Measurements from ENCODE around the gene GATAD2B.
A peak's percentile ranks its signal among the peaks of the same experiment; 100 is the strongest.

The GATAD2B gene

DNA sequence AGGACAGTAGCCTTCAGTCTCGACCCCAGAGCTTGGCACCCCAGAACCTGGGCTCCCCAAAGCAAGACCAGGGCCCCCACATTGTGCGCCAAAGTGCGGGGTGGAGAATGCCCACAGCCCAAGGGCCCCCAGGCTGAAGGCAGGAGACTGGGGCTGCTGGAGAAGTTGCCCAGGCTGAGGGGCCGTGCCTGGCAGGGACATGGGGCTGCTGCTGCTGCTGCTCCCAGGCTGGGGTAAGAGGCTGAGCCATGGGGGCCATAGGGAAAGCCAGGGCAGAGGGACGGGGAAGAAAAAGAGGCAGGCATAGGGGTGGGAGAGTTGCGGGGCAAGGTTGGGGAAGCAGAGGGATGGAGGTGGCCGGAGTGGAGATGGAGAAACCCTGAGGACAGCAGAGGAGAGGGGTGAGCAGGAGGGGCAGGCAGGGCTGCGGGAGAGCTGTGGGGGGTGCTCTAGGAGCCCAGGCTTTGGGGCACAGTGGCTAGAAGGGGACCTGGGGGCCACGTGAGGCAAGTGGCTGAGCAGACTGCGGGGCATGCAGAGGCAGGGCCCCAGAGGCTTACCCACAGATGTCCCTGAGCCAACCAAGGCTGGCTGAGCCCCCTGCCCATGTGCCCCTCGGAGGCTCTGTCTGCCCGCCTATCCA lies 128.7 kb downstream of the GATAD2B start:
- ChIA-PET CTCF (no interaction called here), POLR2A (no interaction called here)
- Histone ChIP-seq H3K4me3 (ENCODE audit: control insufficient read depth in 1 of 7, extremely low read depth in 1 of 7, insufficient read depth in 4 of 7, low read depth in 2 of 7, low read length in 6 of 7) (no peak overlapping the region), H3K36me3 (ENCODE audit: control insufficient read depth in 4 of 4, insufficient read depth in 4 of 4, low read length in 3 of 4) (no peaks in the 10 kb centered on the region), H3K4me1 (ENCODE audit: control extremely low read depth in 1 of 4, control insufficient read depth in 4 of 4, insufficient read depth in 4 of 4, low read length in 3 of 4) (peaks cover 5 to 52% (median 25%) of the 10 kb centered on the region in 4 experiments), H3K27ac (ENCODE audit: insufficient read depth in 1 of 2, low read depth in 1 of 2, low read length in 2 of 2, poor library complexity in 1 of 2, severe bottlenecking in 2 of 2) (no peak overlapping the region), H3K9me3 (ENCODE audit: control extremely low read depth in 1 of 5, control insufficient read depth in 4 of 5, insufficient read depth in 2 of 5, low read depth in 1 of 5, low read length in 4 of 5) (no peaks in the 10 kb centered on the region), H3K27me3 (replicated peaks in 2 of 5; ENCODE audit: control insufficient read depth in 4 of 5, insufficient read depth in 5 of 5, low read length in 4 of 5) (no peaks in the 10 kb centered on the region)
- no peak for DNase-seq
- 98% methylated on average over 10 of the region's 12 CpGs for WGBS (ENCODE audit: insufficient coverage)

DNA sequence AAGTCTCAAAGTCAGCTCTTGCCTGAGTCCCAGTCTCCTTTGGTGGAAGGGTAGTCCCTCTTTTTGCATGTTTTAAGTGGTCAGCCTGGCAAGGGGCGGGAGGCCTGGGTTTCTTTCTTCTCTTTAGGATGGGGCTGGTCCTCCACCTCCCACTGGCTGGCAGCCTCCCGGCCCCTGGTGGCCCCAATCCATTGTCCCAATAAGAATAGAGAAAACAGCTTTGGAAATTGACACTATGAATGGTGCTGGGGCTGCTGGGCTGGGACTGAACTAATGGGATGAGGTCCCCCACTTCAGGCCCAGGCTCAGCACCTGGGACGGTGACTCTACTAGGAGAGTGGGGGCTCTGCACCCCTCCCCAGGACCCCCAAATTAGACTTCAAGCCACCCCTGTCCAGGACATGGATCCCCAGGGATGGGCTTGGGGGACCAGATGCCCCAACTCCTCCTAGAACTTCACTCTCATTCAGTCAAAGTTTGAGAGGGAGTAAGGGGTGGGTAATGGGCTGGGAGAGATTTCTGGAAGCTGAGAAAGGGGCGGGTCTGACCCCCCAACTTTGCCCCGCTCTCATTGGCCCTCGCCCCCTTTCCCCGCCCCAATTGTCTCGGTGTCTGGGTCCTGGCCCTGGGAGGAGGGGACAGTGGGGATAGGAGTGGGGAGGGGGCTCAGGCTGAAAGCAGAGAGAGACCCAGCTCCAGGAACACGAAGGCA lies 129.4 kb downstream of the GATAD2B start:
- no peaks in the 10 kb centered on the region for H3K27me3 ChIP-seq (replicated peaks in 2 of 5; ENCODE audit: control insufficient read depth in 4 of 5, insufficient read depth in 5 of 5, low read length in 4 of 5)
- peaks cover 7 to 58% (median 27%) of the 10 kb centered on the region in 4 experiments for H3K4me1 ChIP-seq (ENCODE audit: control extremely low read depth in 1 of 4, control insufficient read depth in 4 of 4, insufficient read depth in 4 of 4, low read length in 3 of 4)
- DNase-seq: no peak
- CTCF ChIA-PET: interaction anchor here (0.6 to 2.0 kb wide), 4 partner anchors 8 to 510 kb away, joined by 3 to 10 read pairs (median 6); partner anchors contain the start of gene RAB13
- H3K36me3 ChIP-seq (ENCODE audit: control insufficient read depth in 4 of 4, insufficient read depth in 4 of 4, low read length in 3 of 4): no peaks in the 10 kb centered on the region
- WGBS (ENCODE audit: insufficient coverage): 84% methylated on average over 2 of the region's 9 CpGs
- no peak overlapping the region for H3K27ac ChIP-seq (ENCODE audit: insufficient read depth in 1 of 2, low read depth in 1 of 2, low read length in 2 of 2, poor library complexity in 1 of 2, severe bottlenecking in 2 of 2)
- H3K4me3 ChIP-seq (ENCODE audit: control insufficient read depth in 1 of 7, extremely low read depth in 1 of 7, insufficient read depth in 4 of 7, low read depth in 2 of 7, low read length in 6 of 7): no peak overlapping the region
- no peaks in the 10 kb centered on the region for H3K9me3 ChIP-seq (ENCODE audit: control extremely low read depth in 1 of 5, control insufficient read depth in 4 of 5, insufficient read depth in 2 of 5, low read depth in 1 of 5, low read length in 4 of 5)
- POLR2A ChIA-PET: interaction anchor here (1.1 kb wide), 1 partner anchor 197 kb away, joined by 3 read pairs; the partner anchor contains the start of gene RPS27

DNA sequence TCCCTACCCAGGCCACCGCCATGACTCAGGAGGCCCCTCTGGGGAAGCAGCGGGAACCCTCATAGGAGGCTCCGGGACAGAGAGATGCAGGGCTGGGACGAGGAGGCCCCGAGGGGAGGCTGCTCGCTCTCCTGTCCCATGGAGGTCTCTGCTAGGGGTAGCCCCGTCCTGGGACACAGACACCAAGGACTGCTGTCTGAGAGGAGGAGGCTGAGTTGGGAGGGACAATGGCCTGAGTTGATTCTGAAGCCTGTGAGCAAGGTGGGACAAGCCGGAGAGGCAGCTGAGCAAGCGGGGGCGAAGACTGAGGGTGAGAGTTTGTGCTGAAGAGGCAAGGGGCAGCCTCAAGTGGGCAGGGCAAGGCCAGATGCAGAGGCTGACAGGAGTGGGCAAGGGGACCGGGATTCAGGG lies 130.1 kb downstream of the GATAD2B start:
- Histone ChIP-seq H3K36me3 (ENCODE audit: control insufficient read depth in 4 of 4, insufficient read depth in 4 of 4, low read length in 3 of 4) (no peaks in the 10 kb centered on the region), H3K9me3 (ENCODE audit: control extremely low read depth in 1 of 5, control insufficient read depth in 4 of 5, insufficient read depth in 2 of 5, low read depth in 1 of 5, low read length in 4 of 5) (no peaks in the 10 kb centered on the region), H3K4me3 (ENCODE audit: control insufficient read depth in 1 of 7, extremely low read depth in 1 of 7, insufficient read depth in 4 of 7, low read depth in 2 of 7, low read length in 6 of 7) (no peak overlapping the region), H3K27me3 (replicated peaks in 2 of 5; ENCODE audit: control insufficient read depth in 4 of 5, insufficient read depth in 5 of 5, low read length in 4 of 5) (no peaks in the 10 kb centered on the region), H3K27ac (ENCODE audit: insufficient read depth in 1 of 2, low read depth in 1 of 2, low read length in 2 of 2, poor library complexity in 1 of 2, severe bottlenecking in 2 of 2) (no peak overlapping the region), H3K4me1 (ENCODE audit: control extremely low read depth in 1 of 4, control insufficient read depth in 4 of 4, insufficient read depth in 4 of 4, low read length in 3 of 4) (peaks cover 7 to 58% (median 27%) of the 10 kb centered on the region in 4 experiments)
- 93% methylated on average over 11 of the region's 11 CpGs for WGBS (ENCODE audit: insufficient coverage)
- ChIA-PET CTCF (interaction anchor here (0.6 to 2.0 kb wide), 4 partner anchors 9 to 511 kb away, joined by 3 to 10 read pairs (median 6); partner anchors contain the start of gene RAB13), POLR2A (interaction anchor here (1.1 kb wide), 1 partner anchor 198 kb away, joined by 3 read pairs; the partner anchor contains the start of gene RPS27)
- no peak for DNase-seq

DNA sequence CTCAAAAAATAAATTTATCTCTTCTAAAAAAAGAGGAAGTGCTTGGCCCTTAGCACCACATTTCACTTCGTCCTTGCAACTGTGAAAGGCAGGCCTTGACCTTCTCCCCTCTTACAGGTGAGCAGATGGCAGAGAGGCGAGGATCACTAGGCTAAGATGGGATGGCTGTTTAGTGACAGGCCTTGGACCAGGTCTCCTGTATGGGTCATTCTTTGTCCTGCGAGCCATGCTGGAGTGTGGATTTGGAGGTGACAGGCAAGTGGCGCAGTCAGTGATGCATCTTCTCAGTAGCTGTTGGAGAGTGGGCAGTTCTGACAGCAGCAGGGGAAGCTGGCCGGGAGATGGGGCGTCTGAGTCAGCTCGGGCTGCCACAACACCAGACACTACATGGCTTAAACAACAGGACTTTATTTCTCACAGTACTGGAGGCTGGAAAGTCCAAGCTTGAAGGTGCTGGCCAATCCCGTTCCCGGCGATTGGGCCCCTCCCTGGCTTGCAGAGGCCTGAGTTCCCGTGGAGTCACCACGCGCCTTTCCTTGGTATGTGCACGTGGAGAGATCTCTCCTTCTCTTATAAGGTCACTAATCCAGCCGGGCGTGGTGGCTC lies 131.0 kb downstream of the GATAD2B start:
- WGBS (ENCODE audit: insufficient coverage): 80% methylated on average over 11 of the region's 16 CpGs
- Histone ChIP-seq H3K27ac (ENCODE audit: insufficient read depth in 1 of 2, low read depth in 1 of 2, low read length in 2 of 2, poor library complexity in 1 of 2, severe bottlenecking in 2 of 2) (peak overlapping the region in 1 of 2 experiments; percentile 80), H3K9me3 (ENCODE audit: control extremely low read depth in 1 of 5, control insufficient read depth in 4 of 5, insufficient read depth in 2 of 5, low read depth in 1 of 5, low read length in 4 of 5) (no peaks in the 10 kb centered on the region), H3K4me1 (ENCODE audit: control extremely low read depth in 1 of 4, control insufficient read depth in 4 of 4, insufficient read depth in 4 of 4, low read length in 3 of 4) (peaks cover 7 to 58% (median 27%) of the 10 kb centered on the region in 4 experiments), H3K4me3 (ENCODE audit: control insufficient read depth in 1 of 7, extremely low read depth in 1 of 7, insufficient read depth in 4 of 7, low read depth in 2 of 7, low read length in 6 of 7) (peak overlapping the region in 1 of 7 experiments; percentile 73), H3K36me3 (ENCODE audit: control insufficient read depth in 4 of 4, insufficient read depth in 4 of 4, low read length in 3 of 4) (no peaks in the 10 kb centered on the region), H3K27me3 (replicated peaks in 2 of 5; ENCODE audit: control insufficient read depth in 4 of 5, insufficient read depth in 5 of 5, low read length in 4 of 5) (no peaks in the 10 kb centered on the region)
- DNase-seq: peak in 2 of 3 donors; percentile 54 to 61
- ChIA-PET POLR2A (interaction anchor here (0.6 kb wide), 1 partner anchor 18 kb away, joined by 6 read pairs; no protein-coding TSS in a partner anchor), CTCF (interaction anchor here (0.7 to 2.0 kb wide), 5 partner anchors 10 to 195 kb away, joined by 3 to 10 read pairs (median 4); partner anchors contain the start of gene RAB13)

DNA sequence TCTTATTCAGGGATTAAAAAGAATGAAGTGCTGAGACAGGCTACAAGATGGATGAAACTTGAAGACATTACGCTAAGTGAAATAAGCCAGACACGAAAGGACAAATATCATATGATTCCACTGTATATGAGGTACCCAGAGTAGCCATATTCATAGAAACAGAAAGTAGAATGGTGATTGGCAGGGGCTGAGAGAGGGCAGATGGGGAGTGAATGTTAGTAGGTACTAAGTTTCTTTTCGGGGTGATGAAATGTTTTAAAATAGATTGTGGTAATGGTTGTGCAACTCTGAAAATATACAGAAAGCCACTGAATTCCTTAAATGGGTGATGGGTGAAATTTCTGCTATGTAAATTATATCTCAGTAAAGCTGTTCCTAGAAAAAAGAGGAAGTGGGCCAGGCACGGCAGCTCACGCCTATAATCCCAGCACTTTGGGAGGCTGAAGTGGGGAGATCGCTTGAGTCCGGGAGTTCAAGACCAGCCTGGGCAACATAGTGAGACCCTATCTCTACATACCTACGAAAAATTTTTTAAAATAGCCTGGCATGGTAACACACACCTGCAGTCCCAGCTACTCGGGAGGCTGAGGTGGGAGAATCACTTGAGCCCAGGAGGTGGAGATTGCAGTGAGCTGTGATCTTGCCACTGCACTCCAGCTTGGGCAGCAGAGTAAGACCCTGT lies 131.7 kb downstream of the GATAD2B start:
- DNase-seq: peak; percentile 87 to 97 (median 95)
- H3K4me1 ChIP-seq (ENCODE audit: control extremely low read depth in 1 of 4, control insufficient read depth in 4 of 4, insufficient read depth in 4 of 4, low read length in 3 of 4): peaks cover 7 to 58% (median 27%) of the 10 kb centered on the region in 4 experiments
- ChIA-PET CTCF (interaction anchor here (0.7 to 2.0 kb wide), 3 partner anchors 22 to 154 kb away, joined by 3 to 8 read pairs (median 3); no protein-coding TSS in a partner anchor), POLR2A (interaction anchor here (0.6 kb wide), 2 partner anchors 17 to 480 kb away, joined by 4 to 6 read pairs; no protein-coding TSS in a partner anchor)
- H3K36me3 ChIP-seq (ENCODE audit: control insufficient read depth in 4 of 4, insufficient read depth in 4 of 4, low read length in 3 of 4): no peaks in the 10 kb centered on the region
- H3K4me3 ChIP-seq (ENCODE audit: control insufficient read depth in 1 of 7, extremely low read depth in 1 of 7, insufficient read depth in 4 of 7, low read depth in 2 of 7, low read length in 6 of 7): peak overlapping the region in 5 of 7 experiments; percentile 21 to 73 (median 43)
- H3K27me3 ChIP-seq (replicated peaks in 2 of 5; ENCODE audit: control insufficient read depth in 4 of 5, insufficient read depth in 5 of 5, low read length in 4 of 5): no peaks in the 10 kb centered on the region
- H3K27ac ChIP-seq (ENCODE audit: insufficient read depth in 1 of 2, low read depth in 1 of 2, low read length in 2 of 2, poor library complexity in 1 of 2, severe bottlenecking in 2 of 2): peak overlapping the region; percentile 55 to 80
- 5% methylated on average over 6 of the region's 9 CpGs for WGBS (ENCODE audit: insufficient coverage)
- no peaks in the 10 kb centered on the region for H3K9me3 ChIP-seq (ENCODE audit: control extremely low read depth in 1 of 5, control insufficient read depth in 4 of 5, insufficient read depth in 2 of 5, low read depth in 1 of 5, low read length in 4 of 5)

DNA sequence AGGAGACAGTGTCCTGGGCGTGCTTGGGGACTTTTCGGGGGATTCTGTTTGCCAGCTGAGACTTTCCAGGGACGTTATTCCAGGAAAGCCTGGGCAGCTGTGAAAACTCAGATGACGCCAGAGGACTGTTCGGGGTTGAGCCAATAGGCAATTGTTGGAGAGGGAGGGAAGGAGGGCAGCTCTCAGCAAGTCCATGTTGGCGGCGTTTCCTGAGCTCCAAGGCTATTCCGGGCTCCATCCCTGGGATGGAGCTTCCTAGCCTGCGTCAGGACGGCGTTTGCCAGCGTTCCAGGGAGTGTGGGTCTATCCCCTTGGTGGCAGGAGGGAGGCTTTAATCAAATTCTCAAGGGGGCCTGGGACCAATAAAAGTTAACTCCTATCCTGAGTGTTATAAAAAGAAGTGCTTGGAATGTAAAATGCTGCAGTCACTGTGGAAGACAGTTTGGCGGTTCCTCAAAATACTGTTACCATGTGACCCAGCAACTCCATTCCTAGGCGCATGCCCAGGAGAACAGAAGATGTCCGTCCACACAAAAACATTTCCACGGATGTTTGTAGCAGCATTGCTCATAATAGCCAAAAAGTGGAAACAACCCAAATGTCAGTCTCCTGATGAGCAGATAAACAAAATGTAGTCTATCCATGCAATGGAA lies 132.3 kb downstream of the GATAD2B start:
- 50% methylated on average over 13 of the region's 16 CpGs for WGBS (ENCODE audit: insufficient coverage)
- POLR2A ChIA-PET: interaction anchor here (0.6 to 0.8 kb wide), 2 partner anchors 200 to 481 kb away, joined by 3 to 4 read pairs; partner anchors contain the start of gene RPS27
- Histone ChIP-seq H3K27ac (ENCODE audit: insufficient read depth in 1 of 2, low read depth in 1 of 2, low read length in 2 of 2, poor library complexity in 1 of 2, severe bottlenecking in 2 of 2) (peak overlapping the region; percentile 55 to 80), H3K36me3 (ENCODE audit: control insufficient read depth in 4 of 4, insufficient read depth in 4 of 4, low read length in 3 of 4) (no peaks in the 10 kb centered on the region), H3K4me3 (ENCODE audit: control insufficient read depth in 1 of 7, extremely low read depth in 1 of 7, insufficient read depth in 4 of 7, low read depth in 2 of 7, low read length in 6 of 7) (peak overlapping the region in 6 of 7 experiments; percentile 21 to 73 (median 43)), H3K9me3 (ENCODE audit: control extremely low read depth in 1 of 5, control insufficient read depth in 4 of 5, insufficient read depth in 2 of 5, low read depth in 1 of 5, low read length in 4 of 5) (no peaks in the 10 kb centered on the region), H3K27me3 (replicated peaks in 2 of 5; ENCODE audit: control insufficient read depth in 4 of 5, insufficient read depth in 5 of 5, low read length in 4 of 5) (no peaks in the 10 kb centered on the region), H3K4me1 (ENCODE audit: control extremely low read depth in 1 of 4, control insufficient read depth in 4 of 4, insufficient read depth in 4 of 4, low read length in 3 of 4) (peaks cover 7 to 51% (median 27%) of the 10 kb centered on the region in 4 experiments)
- DNase-seq: peak; percentile 67 to 90 (median 90)
- CTCF ChIA-PET: interaction anchor here (0.6 kb wide), 1 partner anchor 9 kb away, joined by 3 read pairs; no protein-coding TSS in a partner anchor
